T-cell (primary cell): Measurements from ENCODE around the gene RHOB. TPM values are rescaled to one million over a fixed set of nuclear protein-coding genes. Genes with fewer than 3 reads are reported as not detected.
A peak's percentile ranks its signal among the peaks of the same experiment; 100 is the strongest.

Source experiments
- ATAC-seq, 4 experiments: fragments of 200-7000 bp in 3 of 4; fragments of 150-1000 bp in 1 of 4; cut with Tn5 transposase; replicated peaks in 1 of 4; 1 replicate in 3 of 4; 2 replicates in 1 of 4; pipeline ENCODE4 v1.10.0; 2021; ENCODE audit warnings: moderate library complexity in 3 of 4, mild to moderate bottlenecking in 2 of 4, moderate number of reproducible peaks in 1 of 4
- CTCF ChIA-PET, 2 donors: fragments of 300-600 bp; sonication (Branson Sonifier 250); formaldehyde crosslinking; loops; one replicate each; lab custom pipeline; 2022; ENCODE audit warnings: antibody characterized with exemption in 2 of 2; lab: Charles Lee
- POLR2A ChIA-PET, 2 donors: fragments of 300-600 bp; sonication (Branson Sonifier 250); formaldehyde crosslinking; loops; one replicate each; lab custom pipeline; 2022; ENCODE audit warnings: antibody characterized with exemption in 2 of 2; lab: Charles Lee
- DNase-seq, 35 experiments: peaks; one replicate each; pipeline versions ENCODE4 v3.0.0 to v3.0.0-alpha.2; 2013 to 2023
- H3K27ac ChIP-seq: one replicate; pipeline ENCODE4 v1.5.1; 2013; ENCODE audit warnings: low read length
- H3K27me3 ChIP-seq, 2 experiments: replicated peaks in 1 of 2; 1 replicate in 1 of 2; 2 replicates in 1 of 2; pipeline versions ENCODE4 v1.6.1 to v1.7.0; 2013; ENCODE audit warnings: low read length in 1 of 2, mixed read lengths in 1 of 2; ENCODE audit not compliant: control insufficient read depth in 2 of 2, insufficient read depth in 2 of 2; ENCODE audit errors: extremely low read depth in 1 of 2
- H3K36me3 ChIP-seq, 2 donors: 1 replicate in 1 of 2; 2 replicates in 1 of 2; pipeline versions ENCODE4 v1.6.1 to v1.7.0; 2013; ENCODE audit warnings: low read length in 1 of 2; ENCODE audit not compliant: control insufficient read depth in 2 of 2, insufficient read depth in 1 of 2; ENCODE audit errors: extremely low read depth in 1 of 2
- H3K4me1 ChIP-seq, 2 experiments: 1 replicate in 1 of 2; 2 replicates in 1 of 2; pipeline versions ENCODE4 v1.6.1 to v1.7.0; 2013; ENCODE audit warnings: low read length in 2 of 2, mixed read lengths in 1 of 2; ENCODE audit not compliant: insufficient read depth in 2 of 2, control insufficient read depth in 1 of 2; ENCODE audit errors: extremely low read depth in 1 of 2
- H3K4me3 ChIP-seq, 2 donors: 1 replicate in 1 of 2; 2 replicates in 1 of 2; pipeline versions ENCODE4 v1.5.1 to v1.7.0; 2013; ENCODE audit warnings: mild to moderate bottlenecking in 2 of 2, low read length in 1 of 2, moderate library complexity in 1 of 2; ENCODE audit not compliant: control insufficient read depth in 1 of 2; ENCODE audit errors: extremely low read depth in 1 of 2
- H3K9me3 ChIP-seq: 2 replicates; pipeline ENCODE4 v1.7.0; 2013
- H3K27ac Mint-ChIP-seq, 2 donors: one replicate each; pipeline ENCODE4 v1.8.0; 2020 to 2021; ENCODE audit warnings: mild to moderate bottlenecking in 2 of 2, mixed read lengths in 2 of 2
- H3K27me3 Mint-ChIP-seq, 2 donors: one replicate each; pipeline ENCODE4 v1.8.0; 2021 to 2022; ENCODE audit warnings: mixed read lengths in 2 of 2
- H3K36me3 Mint-ChIP-seq: one replicate; pipeline ENCODE4 v1.8.0; 2021; ENCODE audit warnings: mixed read lengths
- H3K4me1 Mint-ChIP-seq, 3 donors: one replicate each; pipeline ENCODE4 v1.8.0; 2020 to 2022; ENCODE audit warnings: mixed read lengths in 3 of 3, mild to moderate bottlenecking in 1 of 3
- H3K4me3 Mint-ChIP-seq, 3 donors: one replicate each; pipeline ENCODE4 v1.8.0; 2020 to 2022; ENCODE audit warnings: mild to moderate bottlenecking in 3 of 3, mixed read lengths in 3 of 3, moderate library complexity in 3 of 3
- H3K9me3 Mint-ChIP-seq, 3 donors: one replicate each; pipeline ENCODE4 v1.8.0; 2020 to 2022; ENCODE audit warnings: mixed read lengths in 3 of 3
- WGBS: methylation state at CpG from one replicate; pipeline ENCODE4 v1.1.5; 2013; ENCODE audit warnings: missing lambda C conversion rate; ENCODE audit not compliant: insufficient coverage; 5-methylcytosine and 5-hydroxymethylcytosine counted together
- total RNA-seq, 35 experiments: library from RNA in 6 of 35; stranded (reverse) in 6 of 35; fragments of 120-200 nt in 1 of 35; gene quantifications; one replicate each; pipeline versions ENCODE4 v1.2.1 to v1.2.4 and lab custom pipeline; 2013 to 2026

Gene RHOB
- total RNA-seq, 5 donors from 2014 or later (not counting 1 experiment from before 2014, with no cell fraction given): 11.4 to 42.4 (median 14.7) TPM

DNA sequence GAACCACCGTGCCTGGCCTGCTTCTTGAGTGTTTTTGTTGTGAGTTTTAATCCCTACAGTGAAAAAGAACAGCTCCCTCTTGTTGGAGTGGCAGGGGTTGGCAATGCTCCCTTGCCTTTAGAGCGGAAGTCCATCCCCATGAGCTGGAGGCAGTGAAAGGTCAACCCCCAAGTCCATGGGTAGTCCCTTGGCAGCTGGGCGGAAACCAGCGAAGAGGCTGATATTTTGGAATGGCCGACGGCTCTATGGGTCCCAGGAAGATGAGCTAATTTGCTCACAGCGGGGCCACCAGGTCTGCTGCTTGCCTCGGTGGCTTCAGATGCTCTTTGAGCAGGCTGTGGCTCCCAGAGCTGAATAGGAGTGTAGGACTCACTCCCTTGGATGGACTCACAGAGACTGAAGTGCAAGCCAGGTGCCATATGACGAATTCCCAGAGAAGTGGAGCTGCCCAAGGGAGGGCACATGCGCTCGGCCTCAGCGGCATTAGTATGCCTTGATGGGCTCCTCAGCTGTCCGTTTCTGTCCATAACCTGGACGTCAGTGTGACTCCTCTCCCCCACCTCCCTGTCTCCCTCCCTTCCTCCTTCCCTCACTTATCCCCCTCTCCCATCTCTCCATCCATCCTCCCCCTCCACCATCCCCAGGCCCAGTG, 25.4 kb upstream of the RHOB start:
- ChIA-PET POLR2A (interaction anchor here in 1 of 2 donors (0.6 kb wide), 1 partner anchor 207 kb away, joined by 4 read pairs; no protein-coding TSS in a partner anchor), CTCF (interaction anchor here (0.7 to 1.1 kb wide), 2 partner anchors 9 to 230 kb away, joined by 3 to 4 read pairs; no protein-coding TSS in a partner anchor)
- peaks cover 12 to 30% (median 16%) of the 10 kb centered on the region in 3 donors for H3K4me1 Mint-ChIP-seq
- no peaks in the 10 kb centered on the region for H3K36me3 Mint-ChIP-seq
- Histone ChIP-seq H3K27ac (no peak overlapping the region), H3K27me3 (peaks cover 0 to 22% of the 10 kb centered on the region in 2 experiments), H3K4me3 (no peak overlapping the region), H3K9me3 (no peaks in the 10 kb centered on the region), H3K36me3 (no peaks in the 10 kb centered on the region), H3K4me1 (peaks cover 0 to 19% of the 10 kb centered on the region in 2 experiments)
- WGBS: 77% methylated on average over 12 of the region's 14 CpGs
- H3K9me3 Mint-ChIP-seq: no peaks in the 10 kb centered on the region
- ATAC-seq (no peak), DNase-seq (peak in 1 of 35 experiments; percentile 11)
- no peak overlapping the region for H3K4me3 Mint-ChIP-seq
- H3K27ac Mint-ChIP-seq: no peak overlapping the region
- peaks cover 2 to 10% of the 10 kb centered on the region in 2 donors for H3K27me3 Mint-ChIP-seq

DNA sequence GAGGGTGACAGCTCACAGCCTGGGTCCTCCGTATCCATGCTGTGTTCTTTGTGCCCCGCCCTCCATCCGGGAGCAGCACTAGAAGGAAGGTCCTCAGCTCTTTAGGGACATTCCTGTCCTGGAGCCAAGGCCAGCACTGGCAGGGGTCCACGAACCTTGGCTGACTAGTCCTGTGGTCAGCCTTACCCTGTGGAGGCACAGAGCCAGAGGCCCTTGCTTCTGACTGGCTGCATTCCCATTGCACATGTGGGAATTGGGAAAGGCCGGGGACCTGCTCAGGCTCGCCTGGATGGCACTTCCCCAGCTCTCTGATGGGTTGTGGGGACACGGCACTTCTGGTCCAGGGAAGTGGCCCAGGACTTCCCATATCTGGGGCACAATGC, 24.9 kb upstream of the RHOB start:
- Mint-ChIP-seq H3K27me3 (peaks cover 2 to 5% of the 10 kb centered on the region in 2 donors), H3K9me3 (no peaks in the 10 kb centered on the region), H3K4me3 (no peak overlapping the region), H3K36me3 (no peaks in the 10 kb centered on the region), H3K27ac (no peak overlapping the region), H3K4me1 (peaks cover 12 to 30% (median 16%) of the 10 kb centered on the region in 3 donors)
- H3K9me3 ChIP-seq: no peaks in the 10 kb centered on the region
- DNase-seq: peak in 1 of 35 experiments; percentile 14
- no peak overlapping the region for H3K4me3 ChIP-seq
- ChIA-PET POLR2A (no interaction called here), CTCF (interaction anchor here (0.7 to 1.1 kb wide), 2 partner anchors 9 to 229 kb away, joined by 3 to 4 read pairs; no protein-coding TSS in a partner anchor)
- peaks cover 0 to 22% of the 10 kb centered on the region in 2 experiments for H3K27me3 ChIP-seq
- H3K4me1 ChIP-seq: peaks cover 0 to 19% of the 10 kb centered on the region in 2 experiments
- 76% methylated on average over 3 of the region's 7 CpGs for WGBS
- no peak for ATAC-seq
- no peak overlapping the region for H3K27ac ChIP-seq
- no peaks in the 10 kb centered on the region for H3K36me3 ChIP-seq

DNA sequence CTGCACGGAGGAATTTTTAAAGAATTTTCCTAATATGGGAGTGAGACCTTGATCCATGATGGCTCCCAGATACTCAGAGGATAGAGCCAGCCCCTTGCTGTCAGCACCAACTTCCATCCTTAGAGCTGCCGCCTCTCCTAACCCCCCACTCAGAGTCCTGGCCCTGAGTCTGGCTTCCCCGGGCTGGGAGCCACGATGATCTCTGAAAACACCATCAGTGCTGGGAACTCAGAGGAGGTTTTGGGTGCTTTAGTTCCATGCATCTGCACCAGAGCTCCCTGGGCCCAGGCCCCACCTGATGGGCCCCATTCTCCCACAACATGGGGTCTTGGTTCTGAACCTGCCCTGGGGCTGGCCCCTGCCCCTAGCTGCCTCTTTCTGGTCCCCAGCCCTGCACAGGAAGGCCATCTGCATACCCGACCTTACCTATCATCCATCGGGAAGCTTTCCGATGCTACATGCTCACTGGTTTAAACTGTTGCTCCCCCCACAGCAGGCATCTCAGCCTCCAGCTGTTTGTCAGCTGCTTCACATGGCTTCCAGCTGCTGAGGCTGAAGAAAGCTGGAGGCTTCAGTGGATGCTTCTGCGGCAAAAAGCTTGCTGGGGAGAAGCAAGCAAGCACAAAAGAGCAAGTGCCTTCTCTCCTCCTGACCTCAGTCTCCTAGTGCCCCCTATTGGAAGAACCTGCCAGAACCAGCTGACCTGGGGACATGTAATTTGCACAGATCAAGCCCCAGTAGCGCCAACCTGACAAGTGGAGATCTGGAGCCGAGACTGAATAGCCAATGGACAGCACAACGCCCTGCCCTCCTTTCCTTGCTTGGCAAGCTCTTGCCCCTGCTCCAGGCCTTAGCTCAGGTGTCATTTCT, 24.2 kb upstream of the RHOB start:
- Mint-ChIP-seq H3K4me1 (peaks cover 12 to 30% (median 16%) of the 10 kb centered on the region in 3 donors), H3K4me3 (no peak overlapping the region), H3K36me3 (no peaks in the 10 kb centered on the region), H3K27me3 (peaks cover 2 to 5% of the 10 kb centered on the region in 2 donors), H3K27ac (peak overlapping the region in 1 of 2 donors; percentile 23), H3K9me3 (no peaks in the 10 kb centered on the region)
- Histone ChIP-seq H3K4me1 (peaks cover 0 to 19% of the 10 kb centered on the region in 2 experiments), H3K27ac (no peak overlapping the region), H3K4me3 (no peak overlapping the region), H3K36me3 (no peaks in the 10 kb centered on the region), H3K27me3 (peaks cover 0 to 22% of the 10 kb centered on the region in 2 experiments), H3K9me3 (no peaks in the 10 kb centered on the region)
- ChIA-PET CTCF (interaction anchor here (0.8 to 1.7 kb wide), 4 partner anchors 9 to 11 kb away, joined by 3 to 6 read pairs (median 4); no protein-coding TSS in a partner anchor), POLR2A (no interaction called here)
- ATAC-seq: no peak
- DNase-seq: peak in 1 of 35 experiments; percentile 18
- 96% methylated on average over 9 of the region's 11 CpGs for WGBS

DNA sequence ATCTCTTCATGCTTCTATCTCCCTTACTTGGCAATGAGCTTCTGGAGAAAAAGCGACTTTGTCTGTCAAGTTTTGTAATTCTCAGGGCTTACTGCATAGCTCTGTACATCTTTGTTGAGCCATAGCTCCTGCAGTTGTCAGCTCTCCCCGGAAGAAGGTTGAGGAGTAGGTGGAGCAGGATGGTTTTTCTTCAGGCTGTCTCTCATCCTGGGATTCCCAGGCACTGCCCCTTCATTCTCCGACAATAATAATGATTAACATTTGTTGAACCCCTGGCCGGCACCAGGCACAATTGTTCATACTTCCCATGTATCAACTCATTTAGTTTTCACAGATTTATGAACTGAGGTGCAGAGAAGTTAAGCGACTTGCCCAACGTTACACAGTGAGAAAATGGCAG, 23.5 kb upstream of the RHOB start:
- Histone ChIP-seq H3K36me3 (no peaks in the 10 kb centered on the region), H3K27ac (no peak overlapping the region), H3K27me3 (peaks cover 0 to 22% of the 10 kb centered on the region in 2 experiments), H3K4me3 (no peak overlapping the region), H3K4me1 (peaks cover 0 to 19% of the 10 kb centered on the region in 2 experiments), H3K9me3 (no peaks in the 10 kb centered on the region)
- Mint-ChIP-seq H3K36me3 (no peaks in the 10 kb centered on the region), H3K4me3 (no peak overlapping the region), H3K4me1 (peaks cover 12 to 30% (median 16%) of the 10 kb centered on the region in 3 donors), H3K9me3 (no peaks in the 10 kb centered on the region), H3K27me3 (peaks cover 1 to 2% of the 10 kb centered on the region in 2 donors), H3K27ac (peak overlapping the region in 1 of 2 donors; percentile 23)
- 100% methylated on average over 2 of the region's 6 CpGs for WGBS
- POLR2A ChIA-PET: no interaction called here
- CTCF ChIA-PET: interaction anchor here (0.8 to 1.7 kb wide), 5 partner anchors 9 to 12 kb away, joined by 3 to 6 read pairs (median 4); no protein-coding TSS in a partner anchor
- ATAC-seq: no peak
- DNase-seq: peak in 1 of 35 experiments; percentile 1

DNA sequence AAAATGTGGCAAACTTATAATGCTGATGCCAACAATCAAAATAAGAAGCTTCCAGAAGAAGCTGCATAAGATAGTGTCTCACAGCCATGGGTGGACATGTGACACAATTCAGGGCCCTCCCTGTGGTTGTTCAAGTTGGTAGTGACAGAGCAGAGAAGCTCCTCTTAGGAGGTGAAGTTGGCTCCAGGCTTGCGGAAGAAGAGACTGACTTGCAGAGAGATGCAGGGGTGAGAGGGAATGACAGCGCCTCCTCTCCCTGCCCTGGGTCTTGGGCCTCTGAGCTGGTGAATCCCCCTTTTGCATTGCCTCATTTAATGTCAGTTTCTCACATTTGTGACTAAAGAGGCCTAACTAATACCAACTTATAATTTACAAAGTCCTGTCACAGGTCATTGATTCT, 23.0 kb upstream of the RHOB start:
- ATAC-seq (no peak), DNase-seq (peak in 1 of 35 experiments; percentile 2)
- WGBS: 100% methylated on average over 1 of the region's 2 CpGs
- Mint-ChIP-seq H3K36me3 (no peaks in the 10 kb centered on the region), H3K27ac (no peak overlapping the region), H3K9me3 (no peaks in the 10 kb centered on the region), H3K27me3 (peaks cover 0 to 2% of the 10 kb centered on the region in 2 donors), H3K4me1 (peaks cover 12 to 30% (median 16%) of the 10 kb centered on the region in 3 donors), H3K4me3 (no peak overlapping the region)
- no peaks in the 10 kb centered on the region for H3K9me3 ChIP-seq
- no peak overlapping the region for H3K4me3 ChIP-seq
- CTCF ChIA-PET: interaction anchor here (0.5 to 1.7 kb wide), 7 partner anchors 10 to 25 kb away, joined by 3 to 6 read pairs (median 3); no protein-coding TSS in a partner anchor
- H3K27me3 ChIP-seq: peaks cover 0 to 22% of the 10 kb centered on the region in 2 experiments
- H3K36me3 ChIP-seq: no peaks in the 10 kb centered on the region
- H3K27ac ChIP-seq: no peak overlapping the region
- POLR2A ChIA-PET: interaction anchor here in 1 of 2 donors (1.1 kb wide), 1 partner anchor 23 kb away, joined by 5 read pairs; the partner anchor contains the start of gene RHOB
- H3K4me1 ChIP-seq: peaks cover 0 to 19% of the 10 kb centered on the region in 2 experiments
